Left hindlimb (tissue), 1 donor: ENCODE measurements around the gene DNAJC8.

ENCODE experiments used
- DNase-seq: peaks from one replicate; pipeline ENCODE4 v3.0.0-alpha.2; 2018

The DNAJC8 gene

GRCh38 chr1:28249013-28249865, 16.4 kb upstream of the DNAJC8 start:
- no peak for DNase-seq

DNA sequence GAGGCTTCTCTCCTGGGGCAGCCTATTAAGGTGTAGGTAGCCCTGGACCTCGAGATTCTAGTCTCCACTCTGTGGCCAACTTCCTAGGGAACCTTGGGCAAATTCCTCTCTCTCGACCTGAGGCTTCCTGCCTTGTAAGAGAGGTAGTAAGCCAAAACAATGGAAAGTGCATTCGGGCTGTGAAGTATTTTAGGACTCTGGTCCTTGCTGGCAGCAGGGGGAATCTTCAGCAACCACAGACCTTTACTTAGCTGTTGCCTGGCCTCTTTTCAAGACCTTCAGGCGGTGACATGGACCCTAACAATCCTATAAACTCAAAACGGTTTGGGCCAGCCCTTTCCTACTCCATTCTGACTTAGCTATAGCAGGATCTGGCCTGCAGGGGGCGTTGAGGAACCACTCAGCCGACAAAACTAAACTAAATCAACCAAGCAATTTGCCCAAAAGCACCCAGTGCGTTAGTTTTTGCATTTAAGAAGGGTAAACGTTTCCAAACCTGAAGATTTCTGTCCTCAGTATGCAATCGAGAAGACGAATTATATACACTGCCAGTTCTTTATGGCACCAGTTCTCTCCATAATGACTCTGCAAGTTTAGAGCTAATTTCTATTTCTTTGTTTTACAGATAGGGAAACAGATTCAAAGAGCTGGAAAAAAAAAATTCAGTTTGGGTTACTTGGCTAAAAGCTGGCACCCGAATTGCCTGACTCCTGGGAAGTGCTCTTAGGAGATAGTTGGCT, 15.6 kb upstream of the DNAJC8 start:
- peak; percentile 80 for DNase-seq

DNA sequence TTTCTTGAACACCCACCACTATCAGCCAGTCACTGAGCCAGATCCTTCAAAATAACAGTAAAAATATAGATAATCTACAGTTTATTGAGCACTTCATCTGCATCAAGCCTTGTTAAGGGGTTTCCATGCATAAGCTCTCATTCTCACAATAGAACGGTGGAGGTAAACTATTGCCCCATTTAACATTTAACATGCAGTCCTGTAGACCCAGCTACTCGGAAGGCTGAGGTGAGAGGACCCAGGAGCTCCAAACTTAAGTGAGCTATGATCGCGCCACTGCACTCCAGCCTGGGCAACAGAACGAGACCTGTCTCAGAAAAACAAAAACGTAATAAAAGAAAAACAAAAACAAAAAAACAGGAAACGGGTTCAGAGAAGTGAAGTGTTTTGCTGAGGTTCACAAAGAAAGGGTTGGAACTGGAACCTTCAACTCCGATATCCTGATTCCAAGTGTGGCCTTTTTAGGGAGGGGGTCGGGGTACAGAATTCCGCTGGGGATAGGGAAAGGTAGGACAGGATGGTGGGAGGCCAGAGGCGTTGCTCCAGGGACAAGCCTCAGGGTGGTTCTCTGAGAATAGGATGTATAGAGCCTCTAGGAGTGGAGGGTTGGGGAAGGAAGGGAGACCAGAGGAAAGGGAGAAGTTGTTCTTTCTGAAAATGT, 14.9 kb upstream of the DNAJC8 start:
- DNase-seq: no peak

DNA sequence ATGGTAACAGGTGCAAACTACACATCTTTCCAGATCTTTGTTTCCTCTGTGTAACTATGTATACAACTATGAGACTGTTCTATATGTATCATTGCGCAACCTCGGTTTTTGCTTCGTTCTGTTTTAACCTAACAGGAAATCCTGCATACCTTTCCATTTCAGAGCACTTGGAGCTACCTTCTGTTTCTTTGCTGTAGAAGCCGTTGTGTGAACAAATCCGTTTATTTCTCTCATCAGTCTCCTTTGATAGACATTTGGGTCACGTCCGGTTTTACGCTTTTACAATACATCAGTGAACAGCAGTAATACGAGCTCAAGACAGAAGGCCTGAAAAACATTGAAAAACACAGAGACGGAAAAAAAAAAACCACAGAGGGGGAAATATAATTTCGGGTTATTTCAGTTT, 13.6 kb upstream of the DNAJC8 start:
- DNase-seq: no peak

- no peak for DNase-seq
Observed at GRCh38 chr1:28244549-28245251, 11.9 kb upstream of the DNAJC8 start.

DNA sequence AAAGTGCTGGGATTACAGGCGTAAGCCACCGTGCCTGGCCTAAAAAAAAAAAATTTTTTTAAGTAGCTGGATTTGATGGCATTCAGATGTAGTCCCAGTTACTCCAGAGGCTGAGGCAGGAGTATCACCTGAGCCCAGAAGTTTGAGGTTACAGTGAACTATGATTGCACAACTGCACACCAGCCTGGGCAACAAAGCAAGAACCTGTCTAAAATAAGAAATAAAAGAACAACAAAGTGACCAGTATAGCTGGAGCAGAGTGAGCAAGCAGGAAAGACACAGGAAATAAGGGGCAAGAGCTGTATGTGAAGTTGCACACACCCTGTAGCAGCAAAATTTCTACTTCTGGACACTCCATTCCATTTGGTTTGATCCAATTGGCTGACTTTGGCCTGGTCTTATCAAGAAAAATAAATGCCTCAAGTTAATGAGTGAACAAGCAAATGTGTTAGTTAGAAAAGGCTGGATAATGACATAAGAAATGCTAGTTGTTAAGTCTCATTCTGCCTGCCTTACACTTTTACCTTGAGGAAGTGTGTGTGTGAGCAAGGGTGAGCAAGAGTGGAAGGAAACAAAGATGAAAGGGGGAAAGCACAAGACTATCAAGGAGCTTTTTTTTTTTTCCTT, 11.0 kb upstream of the DNAJC8 start:
- no peak for DNase-seq

DNA sequence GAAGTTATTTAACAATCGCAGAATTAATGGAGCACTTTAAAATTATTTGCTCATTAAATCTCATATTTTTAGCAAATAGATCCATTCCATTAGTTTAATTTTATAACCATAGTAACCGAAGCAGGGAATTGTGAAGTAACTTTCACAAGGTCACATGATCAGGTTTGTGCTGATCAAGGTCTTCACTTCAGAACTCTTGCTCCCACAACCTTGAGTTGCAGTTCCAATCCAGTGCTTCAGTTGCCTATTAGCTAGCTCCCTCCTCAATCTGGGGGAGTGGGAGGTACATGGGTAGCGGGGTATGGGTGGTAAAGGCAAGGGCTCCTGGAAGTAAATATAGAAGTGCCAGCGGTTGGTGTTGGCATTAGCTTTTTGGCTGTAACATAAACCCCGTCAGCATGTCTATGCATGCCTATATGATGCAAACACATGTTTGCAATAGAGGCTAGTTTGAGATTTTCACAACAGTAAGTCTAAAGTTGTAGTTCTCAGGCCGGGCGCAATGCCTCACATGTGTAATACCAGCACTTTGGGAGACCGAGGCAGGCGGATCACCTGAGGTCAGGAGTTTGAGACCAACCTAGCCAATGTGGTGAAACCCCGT, 8.9 kb upstream of the DNAJC8 start:
- DNase-seq: no peak

GRCh38 chr1:28240024-28240423, 7.2 kb upstream of the DNAJC8 start:
- DNase-seq: no peak

DNA sequence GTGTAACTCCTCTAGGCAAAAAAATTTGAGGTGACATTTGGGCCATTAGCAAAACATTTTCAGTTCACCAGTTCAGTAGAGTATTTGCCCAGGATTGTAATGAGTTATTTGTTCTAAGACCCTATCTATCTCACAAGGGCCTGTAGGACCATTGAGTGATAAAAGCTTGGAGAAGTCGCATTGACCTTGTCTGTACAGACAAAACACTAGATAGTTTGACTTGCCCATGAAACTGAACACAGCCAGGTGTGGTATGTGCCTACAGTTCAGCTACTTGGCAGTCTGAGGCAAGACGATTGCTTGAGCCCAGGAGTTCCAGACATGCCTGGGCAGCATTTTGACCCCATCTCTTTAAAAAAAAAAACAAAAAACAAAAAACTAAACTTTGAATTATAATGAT, 6.2 kb upstream of the DNAJC8 start:
- DNase-seq: no peak

GRCh38 chr1:28236656-28237322, 4.0 kb upstream of the DNAJC8 start:
- peak; percentile 36 for DNase-seq

- peak; percentile 98 for DNase-seq
Observed at GRCh38 chr1:28235755-28236655, 3.2 kb upstream of the DNAJC8 start, which contains the start of gene ATP5IF1. TSS of gene ATP5IF1 (plus strand) at chr1:28236124. CDS start at chr1:28236184, 60 bp downstream.

GRCh38 chr1:28233264-28233606, 406 bp upstream of the DNAJC8 start:
- no peak for DNase-seq

DNA sequence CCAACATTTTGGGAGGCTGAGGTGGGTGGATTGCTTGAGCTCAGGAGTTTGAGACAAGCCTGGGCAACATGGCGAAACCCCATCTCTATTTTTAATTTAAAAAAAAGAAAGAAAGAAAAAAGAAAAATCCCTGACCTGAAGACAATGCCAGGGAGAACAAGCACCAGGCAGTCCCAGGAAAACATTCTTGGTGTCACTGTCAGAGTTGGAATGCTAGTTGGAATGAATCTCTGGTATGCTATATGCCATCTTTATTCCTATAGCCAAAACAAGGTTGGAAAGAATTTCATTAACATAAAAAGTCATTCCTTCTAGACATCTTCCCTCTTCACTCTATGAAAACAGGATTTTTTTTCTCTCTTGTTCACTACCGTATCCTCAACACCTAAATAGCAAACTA, 2.8 kb downstream of the DNAJC8 start:
- no peak for DNase-seq

DNA sequence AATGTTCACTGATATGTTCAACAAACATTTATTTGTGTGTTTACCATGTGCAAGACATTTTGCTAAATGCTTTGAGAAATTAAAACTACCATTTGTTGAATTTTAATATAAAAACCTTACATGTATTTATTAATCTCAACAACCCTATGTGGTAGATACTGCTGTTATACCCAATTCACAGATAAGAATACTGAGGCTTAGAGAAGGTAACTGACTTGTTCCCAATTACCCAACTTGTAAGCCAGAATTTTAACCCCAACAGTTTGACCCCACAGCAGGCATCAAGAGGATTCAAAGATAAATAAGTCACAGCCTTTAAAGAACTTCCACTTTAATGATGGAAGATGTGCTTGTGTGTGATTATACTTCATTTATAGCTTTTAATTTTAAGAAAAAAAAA, 3.7 kb downstream of the DNAJC8 start:
- no peak for DNase-seq

GRCh38 chr1:28213315-28213714, 19.5 kb downstream of the DNAJC8 start:
- DNase-seq: no peak

- no peak for DNase-seq
Observed at GRCh38 chr1:28209700-28210099, 23.1 kb downstream of the DNAJC8 start.

- peak; percentile 49 for DNase-seq
Observed at GRCh38 chr1:28208818-28209441, 23.9 kb downstream of the DNAJC8 start.

DNA sequence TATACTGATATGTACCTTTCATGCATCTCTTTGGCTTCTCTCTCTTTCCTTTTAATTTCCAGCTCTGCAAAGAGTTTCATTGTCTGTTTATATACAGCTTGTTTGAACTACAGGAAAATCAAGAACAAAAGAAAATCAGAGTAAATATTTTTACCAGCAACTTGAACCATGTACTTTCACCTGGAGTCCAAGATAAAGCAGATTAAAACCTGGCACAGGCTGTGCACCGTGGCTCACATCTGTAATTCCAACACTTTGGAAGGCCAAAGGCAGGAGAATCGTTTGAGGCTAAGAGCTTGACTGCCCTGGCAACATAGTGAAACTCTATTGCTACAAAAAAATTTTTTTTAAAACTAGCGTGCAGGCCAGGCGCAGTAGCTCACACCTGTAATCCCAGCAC, 27.6 kb downstream of the DNAJC8 start:
- no peak for DNase-seq

- no peak for DNase-seq
Observed at GRCh38 chr1:28200234-28200873, 32.5 kb downstream of the DNAJC8 start.
